Cardiac fibroblast (primary cell): ENCODE data around the gene SORT1.

Experiments used
- DNase-seq, 2 donors: peaks; one replicate each; pipeline versions ENCODE4 v3.0.0 to v3.0.0-alpha.2; 2010; ENCODE audit warnings: low read depth in 2 of 2
- H3K4me3 ChIP-seq, 2 donors: replicated peaks in 1 of 2; 1 replicate in 1 of 2; 2 replicates in 1 of 2; pipeline ENCODE4 v1.5.1; 2011; ENCODE audit warnings: low read depth in 2 of 2, low read length in 2 of 2, mild to moderate bottlenecking in 2 of 2, moderate library complexity in 1 of 2
- CTCF ChIP-seq: IDR thresholded peaks from one replicate; pipeline ENCODE4 v1.5.1; 2011; ENCODE audit warnings: low read depth, mild to moderate bottlenecking, low read length, inconsistent platforms

The SORT1 gene

GRCh38 chr1:109388208-109388711 lies 9.5 kb downstream of the SORT1 start:
- no peak overlapping the region for H3K4me3 ChIP-seq
- no peak for TF ChIP-seq CTCF
- DNase-seq, result no peak

GRCh38 chr1:109386054-109386717 lies 11.5 kb downstream of the SORT1 start:
- TF ChIP-seq CTCF, result no peak

GRCh38 chr1:109385417-109385816 lies 12.3 kb downstream of the SORT1 start:
- TF ChIP-seq CTCF, result no peak
- DNase-seq, result peak; percentile 42 to 74

More at GRCh38 chr1:109386054-109386717, 11.5 kb downstream of the SORT1 start:
- DNase-seq, result no peak
- no peak overlapping the region for H3K4me3 ChIP-seq

GRCh38 chr1:109383854-109384253 lies 13.9 kb downstream of the SORT1 start:
- no peak for DNase-seq
- no peak overlapping the region for H3K4me3 ChIP-seq
- TF ChIP-seq CTCF, result no peak

More at GRCh38 chr1:109385417-109385816, 12.3 kb downstream of the SORT1 start:
- no peak overlapping the region for H3K4me3 ChIP-seq

GRCh38 chr1:109383087-109383779 lies 14.5 kb downstream of the SORT1 start:
- no peak overlapping the region for H3K4me3 ChIP-seq
- no peak for TF ChIP-seq CTCF
- DNase-seq, result no peak

GRCh38 chr1:109381573-109381972 lies 16.1 kb downstream of the SORT1 start:
- DNase-seq, result no peak
- H3K4me3 ChIP-seq, result no peak overlapping the region
- TF ChIP-seq CTCF, result no peak
